ENCODE measurements around the gene CCDC150.
"Not testable (repeated sequence)": the region's sequence is repeated elsewhere in the genome, so short reads cannot be mapped to it uniquely, and the experiment has no call there.

The CCDC150 gene

GRCh38 chr2:196635156-196635555, 4.4 kb upstream of the CCDC150 start:
- DNase-seq (ENCODE audit: low read depth) = no peak

DNA sequence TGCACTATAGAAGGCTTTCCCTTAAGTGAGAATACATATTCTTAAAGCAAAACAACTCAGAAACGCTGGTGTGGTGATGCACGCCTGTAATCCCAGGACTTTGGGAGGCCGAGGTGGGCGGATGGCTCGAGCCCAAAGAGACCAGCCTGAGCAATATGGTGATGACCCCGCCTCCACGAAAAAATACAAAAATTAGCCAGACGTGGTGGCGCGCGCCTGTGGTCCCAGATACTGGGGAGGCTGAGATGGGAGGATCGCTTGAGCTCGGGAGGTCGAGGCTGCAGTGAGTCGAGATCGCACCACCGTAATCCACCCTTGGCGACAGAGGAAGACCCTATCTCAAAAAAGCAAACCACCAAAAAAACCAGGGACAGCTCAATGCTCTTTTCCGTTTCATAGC, 750 bp upstream of the CCDC150 start:
- DNase-seq (ENCODE audit: low read depth) = no peak

DNA sequence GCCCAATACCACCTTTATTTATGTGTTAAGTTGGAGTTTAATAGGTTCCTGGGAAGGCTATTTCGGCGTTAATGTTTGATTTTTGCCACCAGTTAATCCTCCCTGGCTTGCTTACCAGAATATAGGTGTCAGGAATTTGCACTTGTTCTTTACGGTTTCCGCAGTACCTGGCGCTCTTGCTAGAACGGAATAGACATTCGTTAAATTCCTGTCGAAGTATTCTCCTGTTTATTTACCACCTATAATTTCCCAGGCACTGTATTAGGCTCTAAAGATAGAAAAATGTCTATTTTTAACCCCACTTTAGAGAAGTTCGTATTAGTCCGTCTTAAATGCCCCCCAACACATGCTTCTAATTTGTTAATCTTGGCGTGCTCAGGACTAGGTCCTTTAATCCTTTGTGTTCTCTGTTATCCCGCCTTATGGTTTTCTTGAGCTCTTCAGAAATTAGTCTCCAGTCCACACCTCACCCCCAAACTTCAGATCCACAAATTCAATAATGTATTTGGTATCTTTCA, 575 bp downstream of the CCDC150 start:
- no peak for DNase-seq (ENCODE audit: low read depth)

GRCh38 chr2:196649202-196649601, 9.7 kb downstream of the CCDC150 start:
- no peak for DNase-seq (ENCODE audit: low read depth)

DNA sequence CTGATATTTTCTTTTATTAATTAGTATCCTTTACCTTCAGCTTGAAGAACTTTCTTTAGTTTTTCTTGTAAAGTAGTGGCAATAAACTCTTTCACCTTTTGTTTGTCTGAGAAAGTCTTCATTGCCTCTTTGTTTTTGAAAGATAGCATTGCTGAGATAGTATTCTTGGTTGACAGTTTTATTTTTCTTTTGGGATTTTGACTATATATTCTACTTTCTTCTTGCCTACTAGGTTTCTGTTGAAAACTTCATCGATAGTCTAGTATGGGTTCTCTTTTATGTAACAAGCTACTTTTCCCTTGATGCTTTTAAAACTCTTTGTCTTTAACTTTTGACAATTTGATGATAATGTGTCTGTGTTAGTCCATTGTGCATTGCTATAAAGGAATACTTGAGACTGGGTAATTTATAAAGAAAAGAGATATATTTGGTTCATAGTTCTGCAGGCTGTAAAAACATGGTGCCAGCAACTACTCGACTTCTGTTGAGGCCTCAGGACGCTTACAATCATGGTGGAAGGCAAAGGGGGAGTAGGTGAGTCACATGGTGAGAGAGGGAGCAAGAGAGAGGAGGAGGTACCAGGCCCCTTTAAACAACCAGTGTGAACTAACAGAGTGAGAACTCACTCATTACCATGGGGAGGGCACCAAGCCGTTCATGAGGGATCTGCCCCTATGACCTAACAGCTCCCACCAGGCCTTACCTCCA, 12.0 kb downstream of the CCDC150 start:
- DNase-seq (ENCODE audit: low read depth) = no peak

GRCh38 chr2:196652869-196653268, 13.4 kb downstream of the CCDC150 start:
- no peak for DNase-seq (ENCODE audit: low read depth)

- no peak for DNase-seq (ENCODE audit: low read depth)
Measured at GRCh38 chr2:196653843-196654242, 14.3 kb downstream of the CCDC150 start.

GRCh38 chr2:196655761-196656160, 16.2 kb downstream of the CCDC150 start:
- no peak for DNase-seq (ENCODE audit: low read depth)

DNA sequence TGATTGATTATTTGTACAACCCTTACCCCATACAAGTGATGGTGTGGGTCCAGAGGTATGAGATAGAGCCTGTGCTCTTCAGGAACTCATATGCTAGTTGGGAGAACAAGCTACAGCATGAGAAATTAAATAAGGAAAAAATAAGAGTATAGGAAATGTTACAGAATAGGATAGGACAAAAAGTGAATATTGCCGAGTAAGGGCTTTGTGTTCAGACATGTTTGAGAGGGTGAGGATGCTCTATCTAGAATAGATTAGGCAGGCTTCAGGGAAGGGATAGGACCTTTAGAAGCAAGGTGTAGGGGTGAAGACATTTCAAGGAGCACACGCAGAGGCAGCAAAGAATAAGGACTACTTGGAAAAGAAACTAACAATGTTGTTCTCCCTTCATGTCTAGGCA, 17.8 kb downstream of the CCDC150 start:
- no peak for DNase-seq (ENCODE audit: low read depth)

DNA sequence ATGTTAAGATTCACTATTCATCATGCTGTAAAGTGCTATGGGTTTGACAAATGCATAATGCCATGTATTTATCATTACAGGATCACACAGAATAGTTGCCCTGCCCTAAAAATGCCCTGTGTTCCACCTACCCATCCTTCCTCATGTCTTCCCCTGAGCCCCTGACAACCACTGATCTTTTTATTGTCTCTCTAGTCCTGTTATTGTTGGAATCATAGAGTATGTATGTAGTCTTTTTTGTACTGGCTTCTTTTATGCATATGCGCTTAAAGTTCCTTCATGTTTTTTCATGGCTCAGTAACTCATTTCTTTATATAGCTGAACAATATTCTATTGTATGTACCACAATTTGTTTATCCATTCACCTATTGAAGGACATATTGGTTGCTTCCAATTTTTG, 20.3 kb downstream of the CCDC150 start:
- DNase-seq (ENCODE audit: low read depth) = no peak

DNA sequence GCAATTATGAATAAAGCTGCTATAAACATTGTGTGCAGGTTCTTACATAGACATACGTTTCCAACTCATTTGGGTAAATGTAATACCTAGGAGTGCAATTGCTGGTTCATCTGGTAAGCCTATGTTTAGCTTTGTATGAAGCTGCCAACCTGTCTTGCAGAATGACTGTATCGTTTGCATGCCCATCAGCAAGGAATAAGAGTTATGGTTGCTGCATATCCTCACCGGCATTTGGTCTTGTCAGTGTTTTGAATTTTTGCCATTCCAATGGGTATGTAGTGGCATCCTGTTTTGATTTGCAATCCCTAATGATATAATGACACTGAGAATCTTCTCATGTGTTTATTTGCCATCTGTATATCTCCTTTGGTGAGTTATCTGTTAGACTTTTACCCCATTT, 20.7 kb downstream of the CCDC150 start:
- no peak for DNase-seq (ENCODE audit: low read depth)

DNA sequence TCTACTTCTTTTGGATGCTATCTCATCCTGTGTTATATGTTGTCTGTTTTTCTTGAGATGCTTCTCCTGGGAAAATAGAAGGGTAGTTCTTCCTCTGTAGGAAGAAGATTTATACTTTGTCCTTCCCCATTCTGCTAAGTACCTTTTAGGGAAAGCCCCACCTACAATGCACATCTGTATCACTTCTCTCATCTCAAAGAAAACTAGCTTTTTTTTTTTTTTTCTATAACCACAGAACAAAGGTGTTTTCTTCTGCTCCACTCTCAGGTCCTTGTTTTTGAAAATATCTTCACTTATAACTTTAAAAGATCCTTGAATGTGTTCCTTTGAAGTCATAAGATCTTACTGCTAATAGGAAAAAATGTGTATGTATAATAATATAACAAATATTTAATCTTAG, 30.8 kb downstream of the CCDC150 start:
- DNase-seq (ENCODE audit: low read depth) = no peak

GRCh38 chr2:196675963-196676362, 36.4 kb downstream of the CCDC150 start:
- no peak for DNase-seq (ENCODE audit: low read depth)

GRCh38 chr2:196677404-196677803, 37.9 kb downstream of the CCDC150 start:
- DNase-seq (ENCODE audit: low read depth) = no peak

DNA sequence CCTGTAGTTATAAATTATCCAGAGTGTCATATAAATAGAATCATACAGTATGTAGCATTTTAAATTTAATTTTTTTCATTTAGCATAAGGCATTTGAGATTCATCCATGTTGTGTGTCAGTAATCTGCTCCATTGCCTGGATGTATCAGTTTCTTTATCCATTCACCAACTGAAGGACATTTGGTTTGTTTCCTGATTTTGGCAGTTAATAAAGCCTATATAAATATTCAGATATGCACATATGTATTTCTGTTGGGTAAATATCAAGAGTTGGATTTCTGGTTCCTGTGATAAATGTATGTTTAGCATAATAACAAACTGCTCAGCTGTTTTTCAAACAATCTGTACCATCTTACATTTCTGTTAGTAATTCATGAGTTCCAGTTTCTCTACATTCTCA, 39.9 kb downstream of the CCDC150 start:
- DNase-seq (ENCODE audit: low read depth) = no peak

GRCh38 chr2:196681510-196681909, 42.0 kb downstream of the CCDC150 start:
- no peak for DNase-seq (ENCODE audit: low read depth)

GRCh38 chr2:196685792-196686191, 46.3 kb downstream of the CCDC150 start:
- no peak for DNase-seq (ENCODE audit: low read depth)

GRCh38 chr2:196686737-196687136, 47.2 kb downstream of the CCDC150 start:
- DNase-seq (ENCODE audit: low read depth) = not testable (repeated sequence)

DNA sequence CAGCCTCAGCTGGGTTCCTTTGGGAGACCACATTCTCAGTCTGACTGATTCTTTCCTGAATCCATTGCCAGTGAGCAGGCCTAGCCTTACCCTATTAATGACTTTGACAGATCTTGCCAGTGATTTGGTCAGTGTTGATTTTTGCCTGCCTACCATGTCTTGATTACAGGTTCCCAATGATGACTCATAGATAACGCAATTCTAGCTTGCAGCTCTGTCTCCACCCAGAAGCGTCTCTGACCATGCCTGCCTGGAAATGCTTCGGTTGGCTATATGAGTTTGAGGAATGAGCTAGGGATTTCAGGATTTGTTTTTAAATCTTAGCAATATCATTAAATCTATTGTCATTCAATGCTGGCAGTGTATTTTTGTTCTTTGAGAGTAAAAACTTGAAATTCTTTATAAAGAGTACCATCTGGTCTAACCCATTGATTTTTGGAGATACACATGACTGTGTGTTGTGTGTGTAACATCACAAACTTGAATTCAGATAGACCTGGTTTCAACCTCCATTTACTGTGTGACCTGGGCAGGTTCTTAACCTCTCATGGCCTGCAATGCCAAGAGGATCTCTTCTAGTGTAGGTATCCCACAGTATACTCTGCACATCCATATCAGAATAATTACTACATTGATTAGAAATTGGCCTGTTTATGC, 57.0 kb downstream of the CCDC150 start:
- DNase-seq (ENCODE audit: low read depth) = no peak

DNA sequence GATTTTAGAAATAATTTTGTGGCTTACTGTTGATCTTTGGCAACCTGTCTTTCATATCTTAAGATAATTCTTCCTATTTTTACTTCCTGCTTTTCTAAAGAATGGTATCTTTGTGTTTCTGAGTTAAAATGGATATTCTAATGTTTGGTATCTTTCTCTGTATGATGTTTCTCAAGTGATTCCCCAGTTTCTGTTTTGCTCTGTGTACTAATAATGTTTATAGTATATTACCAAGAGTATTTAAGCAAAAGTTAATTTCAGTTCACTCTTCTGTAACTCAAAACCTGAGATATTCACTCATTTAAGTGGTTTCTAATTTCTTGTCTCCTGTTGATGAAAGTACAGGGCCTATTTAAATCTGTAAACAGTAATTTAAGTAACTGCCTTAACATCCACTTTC, 58.3 kb downstream of the CCDC150 start:
- no peak for DNase-seq (ENCODE audit: low read depth)

- DNase-seq (ENCODE audit: low read depth) = no peak
Measured at GRCh38 chr2:196702641-196703040, 63.1 kb downstream of the CCDC150 start.

- no peak for DNase-seq (ENCODE audit: low read depth)
Measured at GRCh38 chr2:196703695-196704094, 64.2 kb downstream of the CCDC150 start.

GRCh38 chr2:196710056-196710455, 70.5 kb downstream of the CCDC150 start:
- DNase-seq (ENCODE audit: low read depth) = not testable (repeated sequence)

GRCh38 chr2:196711625-196712024, 72.1 kb downstream of the CCDC150 start:
- no peak for DNase-seq (ENCODE audit: low read depth)
